CD8-positive, alpha-beta memory T cell (primary cell): ENCODE measurements around the gene TCF7L2. TPM values are rescaled to one million over a fixed set of nuclear protein-coding genes. Genes with fewer than 3 reads are reported as not detected.
A peak's percentile ranks its signal among the peaks of the same experiment; 100 is the strongest.

Experiments
- CTCF ChIA-PET: fragments of 350-600 bp; sonication (Branson Sonifier 250); formaldehyde crosslinking; loops from one replicate; lab custom pipeline; 2021; ENCODE audit warnings: antibody characterized with exemption; lab: Charles Lee
- POLR2A ChIA-PET: fragments of 350-600 bp; sonication (Branson Sonifier 250); formaldehyde crosslinking; loops from one replicate; lab custom pipeline; 2021; ENCODE audit warnings: antibody characterized with exemption; lab: Charles Lee
- DNase-seq, 5 donors: peaks; one replicate each; pipeline versions ENCODE4 v3.0.0 to v3.0.0-alpha.2; 2020 to 2022; ENCODE audit warnings: mixed read lengths in 1 of 5
- H3K27ac ChIP-seq: one replicate; pipeline ENCODE4 v1.7.0; 2013; ENCODE audit warnings: low read depth, mild to moderate bottlenecking, low read length, moderate library complexity
- H3K27me3 ChIP-seq: 2 replicates; pipeline ENCODE4 v1.7.0; 2013; ENCODE audit warnings: low read length, mild to moderate bottlenecking; ENCODE audit not compliant: insufficient read depth, poor library complexity, severe bottlenecking
- H3K36me3 ChIP-seq: 2 replicates; pipeline ENCODE4 v1.7.0; 2013; ENCODE audit warnings: mild to moderate bottlenecking, low read length, moderate library complexity; ENCODE audit not compliant: insufficient read depth
- H3K4me1 ChIP-seq: 2 replicates; pipeline ENCODE4 v1.7.0; 2013; ENCODE audit warnings: mild to moderate bottlenecking, low read length, moderate library complexity; ENCODE audit not compliant: insufficient read depth
- H3K4me3 ChIP-seq: 2 replicates; pipeline ENCODE4 v1.7.0; 2013; ENCODE audit warnings: mild to moderate bottlenecking, low read length
- H3K9me3 ChIP-seq: 2 replicates; pipeline ENCODE4 v1.7.0; 2013; ENCODE audit warnings: mild to moderate bottlenecking, low read length
- H3K27ac Mint-ChIP-seq, 8 donors: one replicate each; pipeline ENCODE4 v1.8.0; 2020 to 2021; ENCODE audit warnings: mixed read lengths in 8 of 8, mild to moderate bottlenecking in 6 of 8, inconsistent platforms in 3 of 8, moderate library complexity in 3 of 8
- H3K27me3 Mint-ChIP-seq, 2 donors: one replicate each; pipeline ENCODE4 v1.8.0; 2020 to 2021; ENCODE audit warnings: mixed read lengths in 2 of 2, mild to moderate bottlenecking in 1 of 2, moderate library complexity in 1 of 2
- H3K36me3 Mint-ChIP-seq, 3 donors: one replicate each; pipeline ENCODE4 v1.8.0; 2020 to 2021; ENCODE audit warnings: mixed read lengths in 3 of 3, inconsistent platforms in 1 of 3, mild to moderate bottlenecking in 1 of 3
- H3K4me1 Mint-ChIP-seq, 3 donors: one replicate each; pipeline ENCODE4 v1.8.0; 2020 to 2021; ENCODE audit warnings: mixed read lengths in 3 of 3, inconsistent platforms in 1 of 3, mild to moderate bottlenecking in 1 of 3
- H3K4me3 Mint-ChIP-seq, 7 donors: one replicate each; pipeline ENCODE4 v1.8.0; 2020 to 2021; ENCODE audit warnings: mixed read lengths in 7 of 7, mild to moderate bottlenecking in 6 of 7, moderate library complexity in 4 of 7, inconsistent platforms in 2 of 7
- H3K9me3 Mint-ChIP-seq, 5 donors: one replicate each; pipeline ENCODE4 v1.8.0; 2020 to 2022; ENCODE audit warnings: mixed read lengths in 5 of 5, mild to moderate bottlenecking in 3 of 5, moderate library complexity in 2 of 5, inconsistent platforms in 1 of 5
- polyA plus RNA-seq: library from polyadenylated mRNA; unstranded; fragments of 300-500 nt; fragmentation: Illumina TruSeq; gene quantifications from one replicate; pipeline ENCODE4 v1.2.3, GENCODE V29; 2021
- total RNA-seq, 2 experiments: library from RNA; stranded (reverse); gene quantifications; one replicate each; pipeline ENCODE4 v1.2.3, GENCODE V29; 2021

TCF7L2 gene
- total RNA-seq (under 1 TPM; 0.81 to 0.89 TPM), polyA plus RNA-seq (1.8 TPM)

DNA sequence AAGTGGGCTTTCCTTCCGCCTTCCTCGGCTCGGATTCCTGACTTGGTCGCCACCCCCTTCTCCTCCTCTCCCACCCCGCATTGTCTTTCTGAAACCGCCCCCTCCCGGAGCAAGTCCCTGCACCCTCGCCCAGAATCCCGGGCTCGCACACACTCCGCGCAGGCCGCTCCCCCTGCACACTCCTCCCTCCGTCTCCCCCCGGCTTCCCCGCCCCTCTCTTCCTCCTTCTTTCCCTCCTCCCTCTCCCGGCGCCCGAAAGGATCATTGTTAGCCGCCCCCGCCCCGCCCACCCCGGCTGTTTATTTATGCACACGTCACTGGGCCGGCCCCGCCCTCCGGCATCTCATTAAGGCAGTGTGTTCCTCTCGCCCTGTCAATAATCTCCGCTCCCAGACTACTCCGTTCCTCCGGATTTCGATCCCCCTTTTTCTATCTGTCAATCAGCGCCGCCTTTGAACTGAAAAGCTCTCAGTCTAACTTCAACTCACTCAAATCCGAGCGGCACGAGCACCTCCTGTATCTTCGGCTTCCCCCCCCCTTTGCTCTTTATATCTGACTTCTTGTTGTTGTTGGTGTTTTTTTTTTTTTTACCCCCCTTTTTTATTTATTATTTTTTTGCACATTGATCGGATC is at the start of gene TCF7L2:
Gene TCF7L2 (plus strand): TSS at position 373 of the 633 bp plus-strand sequence. CDS start 510 bp downstream, outside the sequence.
- H3K4me3 Mint-ChIP-seq = peak within 1 kb of the TSS; percentile 87 to 99 (median 94)
- H3K9me3 Mint-ChIP-seq = no peaks in the 10 kb centered on the region
- peaks cover 0 to 20% of the 10 kb centered on the region in 2 donors for H3K27me3 Mint-ChIP-seq
- Histone ChIP-seq H3K27me3 (peaks cover 5% of the 10 kb centered on the region), H3K4me3 (peak within 1 kb of the TSS; percentile 54), H3K36me3 (no peaks in the 10 kb centered on the region), H3K9me3 (no peaks in the 10 kb centered on the region), H3K27ac (peak within 1 kb of the TSS; percentile 57), H3K4me1 (peaks cover 9% of the 10 kb centered on the region)
- H3K36me3 Mint-ChIP-seq = peaks cover 0 to 13% (median 0%) of the 10 kb centered on the region in 3 donors
- DNase-seq = peak; percentile 55 to 81 (median 64)
- ChIA-PET POLR2A (interaction anchor here (0.6 to 0.8 kb wide), 2 partner anchors 231 to 1224 kb away, joined by 3 to 5 read pairs; partner anchors contain the start of gene CCDC186), CTCF (no interaction called here)
- peak within 1 kb of the TSS; percentile 79 to 97 (median 94) for H3K27ac Mint-ChIP-seq
- H3K4me1 Mint-ChIP-seq = peaks cover 22 to 40% (median 28%) of the 10 kb centered on the region in 3 donors

DNA sequence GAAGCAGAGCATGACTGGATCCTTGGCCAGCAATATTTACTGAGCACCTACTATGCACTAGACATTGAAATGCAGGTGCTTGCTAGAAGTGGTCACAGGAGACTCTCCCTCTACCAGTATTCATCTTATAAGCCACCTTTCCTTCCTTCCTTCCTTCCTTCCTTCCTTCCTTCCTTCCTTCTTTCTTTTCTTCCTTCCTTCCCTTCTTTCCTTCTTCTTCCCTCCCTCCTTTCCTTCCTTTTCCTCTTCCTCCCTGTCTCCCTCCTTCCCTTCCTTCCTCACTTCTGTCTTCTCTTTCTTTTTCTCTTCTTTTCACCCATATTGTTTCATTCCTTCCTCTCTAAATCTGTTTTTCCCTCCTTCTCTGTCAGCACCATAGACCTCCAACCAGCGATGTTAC is 47.3 kb upstream of the TCF7L2 start:
- no peaks in the 10 kb centered on the region for H3K4me1 Mint-ChIP-seq
- CTCF ChIA-PET = interaction anchor here (1.3 kb wide), 1 partner anchor 21 kb away, joined by 3 read pairs; no protein-coding TSS in a partner anchor
- Histone ChIP-seq H3K36me3 (no peaks in the 10 kb centered on the region), H3K9me3 (no peaks in the 10 kb centered on the region), H3K27ac (no peak overlapping the region), H3K4me1 (no peaks in the 10 kb centered on the region), H3K27me3 (no peaks in the 10 kb centered on the region), H3K4me3 (no peak overlapping the region)
- H3K27ac Mint-ChIP-seq = no peak overlapping the region
- DNase-seq = no peak
- H3K9me3 Mint-ChIP-seq = no peaks in the 10 kb centered on the region
- H3K4me3 Mint-ChIP-seq = no peak overlapping the region
- no peaks in the 10 kb centered on the region for H3K36me3 Mint-ChIP-seq
- POLR2A ChIA-PET = no interaction called here
- peaks cover 3 to 9% of the 10 kb centered on the region in 2 donors for H3K27me3 Mint-ChIP-seq

DNA sequence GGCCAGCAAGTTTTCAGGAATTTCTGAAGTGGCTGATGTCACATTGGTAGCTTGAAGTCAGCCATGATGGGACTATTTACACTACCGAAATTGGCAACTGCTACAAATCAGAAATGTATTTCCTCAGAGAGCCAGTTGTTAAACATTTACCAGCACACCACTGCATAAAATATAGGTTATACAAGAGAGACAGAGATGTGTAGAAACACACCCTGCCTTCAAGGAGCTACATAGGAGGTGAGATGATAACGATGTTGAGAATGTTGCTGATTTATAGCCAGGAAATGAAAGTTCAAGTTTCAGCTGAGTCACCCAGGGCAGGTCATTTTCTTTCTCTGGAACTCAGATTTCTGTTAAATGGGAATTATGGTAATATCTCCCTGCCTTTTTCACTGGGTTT is 46.0 kb upstream of the TCF7L2 start:
- Mint-ChIP-seq H3K9me3 (no peaks in the 10 kb centered on the region), H3K27me3 (peaks cover 3 to 9% of the 10 kb centered on the region in 2 donors), H3K4me1 (no peaks in the 10 kb centered on the region), H3K27ac (no peak overlapping the region), H3K36me3 (no peaks in the 10 kb centered on the region), H3K4me3 (no peak overlapping the region)
- Histone ChIP-seq H3K4me3 (no peak overlapping the region), H3K27ac (no peak overlapping the region), H3K9me3 (no peaks in the 10 kb centered on the region), H3K27me3 (no peaks in the 10 kb centered on the region), H3K36me3 (no peaks in the 10 kb centered on the region), H3K4me1 (no peaks in the 10 kb centered on the region)
- CTCF ChIA-PET = interaction anchor here (1.3 kb wide), 1 partner anchor 19 kb away, joined by 3 read pairs; no protein-coding TSS in a partner anchor
- no peak for DNase-seq
- POLR2A ChIA-PET = no interaction called here

DNA sequence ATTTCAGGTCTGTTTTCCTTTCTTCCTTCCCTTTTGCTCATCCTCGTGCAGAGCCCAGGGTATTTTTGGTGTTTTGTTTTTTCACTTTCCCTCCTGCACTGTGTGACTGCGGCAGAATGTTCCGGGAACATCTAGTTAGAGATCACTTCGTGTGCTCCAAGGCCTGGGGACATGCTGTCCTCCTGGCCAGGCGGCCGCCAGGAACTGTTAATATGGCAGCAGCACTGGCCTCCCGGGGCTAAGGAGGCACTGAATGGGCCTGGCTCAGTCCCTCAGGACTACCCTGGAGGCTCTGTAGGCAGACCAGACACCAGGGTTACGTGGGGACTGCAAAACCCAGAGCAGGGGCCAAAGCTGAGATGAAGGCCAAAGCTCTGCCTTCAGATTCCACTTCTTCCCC is 43.1 kb upstream of the TCF7L2 start:
- Histone ChIP-seq H3K36me3 (no peaks in the 10 kb centered on the region), H3K27me3 (no peaks in the 10 kb centered on the region), H3K9me3 (no peaks in the 10 kb centered on the region), H3K27ac (no peak overlapping the region), H3K4me3 (no peak overlapping the region), H3K4me1 (no peaks in the 10 kb centered on the region)
- Mint-ChIP-seq H3K9me3 (no peaks in the 10 kb centered on the region), H3K27me3 (peaks cover 1 to 3% of the 10 kb centered on the region in 2 donors), H3K36me3 (no peaks in the 10 kb centered on the region), H3K27ac (peak overlapping the region in 1 of 8 donors; percentile 67), H3K4me1 (peaks cover 0 to 1% (median 0%) of the 10 kb centered on the region in 3 donors), H3K4me3 (no peak overlapping the region)
- ChIA-PET CTCF (no interaction called here), POLR2A (no interaction called here)
- no peak for DNase-seq

DNA sequence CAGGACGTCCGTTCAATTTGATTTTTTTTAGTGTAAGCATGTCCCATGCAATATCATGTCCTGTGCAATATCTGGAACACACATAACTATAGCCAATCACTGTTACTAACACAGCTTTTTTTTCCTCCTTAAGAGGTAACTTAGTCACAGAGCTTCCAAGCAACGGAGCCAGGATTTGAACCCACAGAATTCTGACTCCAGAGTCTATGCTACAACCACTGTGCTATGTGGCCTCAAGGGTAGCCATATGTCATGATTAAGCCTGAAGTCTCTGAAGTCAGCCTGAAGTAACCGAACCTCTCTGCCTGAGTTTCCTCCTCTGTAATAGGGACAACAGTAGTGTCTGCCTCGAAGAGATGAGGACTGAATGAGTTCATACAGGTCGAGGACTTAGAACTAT is 42.2 kb upstream of the TCF7L2 start:
- CTCF ChIA-PET = no interaction called here
- peaks cover 0 to 1% (median 0%) of the 10 kb centered on the region in 3 donors for H3K4me1 Mint-ChIP-seq
- H3K4me3 ChIP-seq = no peak overlapping the region
- H3K36me3 ChIP-seq = no peaks in the 10 kb centered on the region
- no peak overlapping the region for H3K27ac ChIP-seq
- POLR2A ChIA-PET = no interaction called here
- no peak for DNase-seq
- no peak overlapping the region for H3K4me3 Mint-ChIP-seq
- no peaks in the 10 kb centered on the region for H3K9me3 ChIP-seq
- no peaks in the 10 kb centered on the region for H3K36me3 Mint-ChIP-seq
- H3K27ac Mint-ChIP-seq = no peak overlapping the region
- H3K4me1 ChIP-seq = no peaks in the 10 kb centered on the region
- peaks cover 0 to 3% of the 10 kb centered on the region in 2 donors for H3K27me3 Mint-ChIP-seq
- H3K27me3 ChIP-seq = no peaks in the 10 kb centered on the region
- H3K9me3 Mint-ChIP-seq = no peaks in the 10 kb centered on the region

DNA sequence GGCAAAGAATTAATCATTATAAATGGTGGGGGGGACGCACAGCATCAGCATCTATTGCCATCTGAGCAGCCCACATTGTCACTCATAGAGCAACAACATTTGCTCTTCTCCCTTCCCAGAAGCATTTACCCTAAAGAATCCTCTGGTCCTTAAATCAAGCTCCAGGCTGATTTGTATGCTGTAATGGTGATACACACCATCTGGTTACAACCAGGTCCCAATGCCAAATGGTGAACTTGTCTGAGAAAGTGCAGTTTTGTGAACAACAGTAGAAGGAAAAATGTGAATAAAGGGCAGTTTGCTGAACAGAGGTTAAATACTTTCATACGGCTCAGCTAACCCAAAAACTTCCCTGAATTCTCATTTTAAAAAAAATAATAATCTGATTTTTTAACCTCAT is 38.8 kb upstream of the TCF7L2 start:
- Histone ChIP-seq H3K9me3 (no peaks in the 10 kb centered on the region), H3K27ac (no peak overlapping the region), H3K4me3 (no peak overlapping the region), H3K27me3 (no peaks in the 10 kb centered on the region), H3K4me1 (no peaks in the 10 kb centered on the region), H3K36me3 (no peaks in the 10 kb centered on the region)
- no peak for DNase-seq
- H3K27me3 Mint-ChIP-seq = peaks cover 0 to 3% of the 10 kb centered on the region in 2 donors
- POLR2A ChIA-PET = no interaction called here
- H3K4me3 Mint-ChIP-seq = no peak overlapping the region
- no peak overlapping the region for H3K27ac Mint-ChIP-seq
- CTCF ChIA-PET = no interaction called here
- no peaks in the 10 kb centered on the region for H3K36me3 Mint-ChIP-seq
- H3K9me3 Mint-ChIP-seq = peaks cover 0 to 3% (median 0%) of the 10 kb centered on the region in 5 donors
- peaks cover 0 to 1% (median 0%) of the 10 kb centered on the region in 3 donors for H3K4me1 Mint-ChIP-seq

DNA sequence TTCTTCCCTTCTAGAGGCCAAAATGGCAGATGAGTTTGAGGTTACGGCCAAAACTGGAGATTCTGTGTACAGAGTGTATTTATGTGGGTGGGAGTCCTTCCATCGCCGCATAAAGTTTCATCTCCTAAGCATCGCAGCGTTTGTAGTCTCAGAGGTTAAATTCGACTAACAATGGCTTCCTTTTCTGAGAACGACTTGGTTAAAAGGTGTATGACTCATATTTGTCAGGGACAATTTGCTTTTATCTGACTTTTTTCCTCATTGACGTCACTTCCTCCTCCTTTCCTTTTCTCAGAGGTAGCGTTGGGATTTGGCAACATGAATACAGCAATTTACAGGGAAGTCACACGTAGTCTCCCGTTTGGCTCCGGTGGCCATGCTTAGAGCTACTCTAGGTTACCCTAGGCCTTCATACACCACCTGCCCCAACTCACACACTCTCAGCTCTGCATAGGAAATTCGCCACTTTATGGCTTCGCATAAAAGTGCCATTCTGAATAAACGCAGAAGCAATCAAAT is 37.6 kb upstream of the TCF7L2 start:
- CTCF ChIA-PET = no interaction called here
- Mint-ChIP-seq H3K36me3 (no peaks in the 10 kb centered on the region), H3K27me3 (peaks cover 0 to 2% of the 10 kb centered on the region in 2 donors), H3K4me1 (peaks cover 0 to 1% (median 0%) of the 10 kb centered on the region in 3 donors), H3K9me3 (peaks cover 0 to 3% (median 0%) of the 10 kb centered on the region in 5 donors), H3K27ac (no peak overlapping the region), H3K4me3 (no peak overlapping the region)
- no peak for DNase-seq
- no peaks in the 10 kb centered on the region for H3K9me3 ChIP-seq
- H3K4me1 ChIP-seq = no peaks in the 10 kb centered on the region
- no peaks in the 10 kb centered on the region for H3K36me3 ChIP-seq
- POLR2A ChIA-PET = no interaction called here
- H3K4me3 ChIP-seq = no peak overlapping the region
- H3K27ac ChIP-seq = no peak overlapping the region
- no peaks in the 10 kb centered on the region for H3K27me3 ChIP-seq

DNA sequence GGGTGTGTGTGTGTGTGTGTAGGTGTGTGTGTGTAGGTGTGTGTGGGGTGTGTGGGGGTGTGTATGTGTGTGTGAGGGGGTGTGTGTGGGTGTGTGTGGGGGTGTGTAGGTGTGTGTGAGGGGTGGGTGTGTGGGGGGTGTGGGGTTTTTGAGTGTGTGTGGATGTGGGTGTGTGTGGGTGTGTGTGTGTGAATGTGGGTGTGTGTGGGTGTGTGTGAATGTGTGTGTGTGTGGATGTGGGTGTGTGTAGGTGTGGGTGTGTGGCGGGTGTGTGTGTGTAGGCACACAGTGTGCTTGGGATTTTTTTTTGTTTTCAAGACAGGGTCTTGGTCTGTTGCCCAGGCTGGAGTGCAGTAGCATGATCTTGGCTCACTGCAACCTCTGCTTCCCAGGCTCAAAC is 36.8 kb upstream of the TCF7L2 start:
- Mint-ChIP-seq H3K4me1 (peaks cover 0 to 1% (median 0%) of the 10 kb centered on the region in 3 donors), H3K4me3 (no peak overlapping the region), H3K27me3 (peaks cover under 1 to 1% of the 10 kb centered on the region in 2 donors), H3K36me3 (no peaks in the 10 kb centered on the region), H3K9me3 (peaks cover 0 to 3% (median 0%) of the 10 kb centered on the region in 5 donors), H3K27ac (no peak overlapping the region)
- Histone ChIP-seq H3K36me3 (no peaks in the 10 kb centered on the region), H3K27me3 (no peaks in the 10 kb centered on the region), H3K4me1 (no peaks in the 10 kb centered on the region), H3K4me3 (no peak overlapping the region), H3K27ac (no peak overlapping the region), H3K9me3 (no peaks in the 10 kb centered on the region)
- CTCF ChIA-PET = no interaction called here
- POLR2A ChIA-PET = no interaction called here
- DNase-seq = no peak
